ENCODE data around the gene GPR87. TPM values are rescaled to one million over a fixed set of nuclear protein-coding genes. Genes with fewer than 3 reads are reported as not detected.

The GPR87 gene
- total RNA-seq, 2 donors from 2014 or later, result not detected

DNA sequence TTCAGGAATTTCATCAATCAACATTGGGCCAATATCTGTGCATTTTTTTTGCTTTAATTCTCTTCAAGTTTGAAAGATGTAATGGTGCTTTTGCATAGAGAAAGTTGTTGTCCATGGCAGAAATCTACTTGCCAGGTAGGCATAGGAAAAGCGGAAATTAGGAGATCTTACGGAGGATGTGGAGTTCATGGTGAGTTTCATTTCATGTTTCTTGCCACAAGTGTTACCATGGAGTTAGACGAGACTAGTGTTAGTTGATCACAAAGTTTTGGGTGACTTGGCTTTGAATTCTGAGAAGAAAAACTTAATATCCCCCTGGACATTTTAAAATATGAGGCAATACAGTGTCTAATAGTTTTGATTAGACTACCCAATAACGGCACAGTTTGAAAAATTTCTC lies 13.8 kb upstream of the GPR87 start:
- no peak for TF ChIP-seq CTCF (conservative IDR thresholded peaks at IDR 0.05)
- Histone ChIP-seq H3K27me3 (ENCODE audit: control insufficient read depth, insufficient read depth, low read length, poor library complexity, severe bottlenecking) (no peaks in the 10 kb centered on the region), H3K27ac (ENCODE audit: low read depth, low read length) (no peak overlapping the region), H3K9me3 (ENCODE audit: control insufficient read depth, low read length) (no peaks in the 10 kb centered on the region), H3K4me1 (ENCODE audit: control insufficient read depth, insufficient read depth, low read length) (no peaks in the 10 kb centered on the region), H3K4me3 (ENCODE audit: low read length) (no peak overlapping the region), H3K36me3 (ENCODE audit: control insufficient read depth, insufficient read depth, low read length) (no peaks in the 10 kb centered on the region), H3K9ac (ENCODE audit: extremely low read depth, low read length, poor library complexity, severe bottlenecking) (no peak overlapping the region)
- H3K4me1 Mint-ChIP-seq, result no peaks in the 10 kb centered on the region
- no peak overlapping the region for H3K27ac Mint-ChIP-seq
- no peaks in the 10 kb centered on the region for H3K36me3 Mint-ChIP-seq (ENCODE audit: low read depth)
- DNase-seq, result no peak
- no peak overlapping the region for H3K4me3 Mint-ChIP-seq
- H3K9me3 Mint-ChIP-seq, result no peaks in the 10 kb centered on the region
- WGBS, 2 experiments (ENCODE audit: insufficient coverage in 1 of 2, insufficient read length in 1 of 2), result 79 to 100% methylated on average over 2 to 4 of the region's 4 CpGs
- H3K27me3 Mint-ChIP-seq (ENCODE audit: insufficient read depth), result no peaks in the 10 kb centered on the region

- H3K36me3 ChIP-seq (ENCODE audit: control insufficient read depth, insufficient read depth, low read length), result no peaks in the 10 kb centered on the region
- H3K4me1 Mint-ChIP-seq, result no peaks in the 10 kb centered on the region
- H3K9ac ChIP-seq (ENCODE audit: extremely low read depth, low read length, poor library complexity, severe bottlenecking), result no peak within 1 kb of the TSS
- 86% methylated on average over 1 of the region's 1 CpG; no CpG with 5 or more reads in 1 of the 2 experiments for WGBS, 2 experiments (ENCODE audit: insufficient coverage in 1 of 2, insufficient read length in 1 of 2)
- H3K4me1 ChIP-seq (ENCODE audit: control insufficient read depth, insufficient read depth, low read length), result no peaks in the 10 kb centered on the region
- no peak for TF ChIP-seq CTCF (conservative IDR thresholded peaks at IDR 0.05)
- H3K36me3 Mint-ChIP-seq (ENCODE audit: low read depth), result no peaks in the 10 kb centered on the region
- no peaks in the 10 kb centered on the region for H3K9me3 Mint-ChIP-seq
- H3K27ac ChIP-seq (ENCODE audit: low read depth, low read length), result no peak within 1 kb of the TSS
- H3K27me3 Mint-ChIP-seq (ENCODE audit: insufficient read depth), result no peaks in the 10 kb centered on the region
- H3K9me3 ChIP-seq (ENCODE audit: control insufficient read depth, low read length), result no peaks in the 10 kb centered on the region
- no peak for DNase-seq
- H3K27me3 ChIP-seq (ENCODE audit: control insufficient read depth, insufficient read depth, low read length, poor library complexity, severe bottlenecking), result no peaks in the 10 kb centered on the region
- H3K4me3 ChIP-seq (ENCODE audit: low read length), result no peak within 1 kb of the TSS
- no peak within 1 kb of the TSS for H3K27ac Mint-ChIP-seq
- H3K4me3 Mint-ChIP-seq, result no peak within 1 kb of the TSS
Measured at GRCh38 chr3:151329363-151329762, 12.7 kb upstream of the GPR87 start, which contains the start of gene P2RY13. Gene P2RY13, minus strand, starts transcription at chr3:151329549. Its CDS starts 21 bp downstream, at chr3:151329528.

- no peak overlapping the region for H3K4me3 ChIP-seq (ENCODE audit: low read length)
- Mint-ChIP-seq H3K27ac (no peak overlapping the region), H3K27me3 (ENCODE audit: insufficient read depth) (no peaks in the 10 kb centered on the region), H3K36me3 (ENCODE audit: low read depth) (no peaks in the 10 kb centered on the region), H3K4me3 (no peak overlapping the region), H3K4me1 (no peaks in the 10 kb centered on the region), H3K9me3 (no peaks in the 10 kb centered on the region)
- no peak overlapping the region for H3K9ac ChIP-seq (ENCODE audit: extremely low read depth, low read length, poor library complexity, severe bottlenecking)
- no peaks in the 10 kb centered on the region for H3K4me1 ChIP-seq (ENCODE audit: control insufficient read depth, insufficient read depth, low read length)
- 85 to 97% methylated on average over 8 to 10 of the region's 10 CpGs for whole genome bisulfite sequencing, 2 experiments (ENCODE audit: insufficient coverage in 1 of 2, insufficient read length in 1 of 2)
- TF ChIP-seq CTCF (conservative IDR thresholded peaks at IDR 0.05), result no peak
- no peaks in the 10 kb centered on the region for H3K36me3 ChIP-seq (ENCODE audit: control insufficient read depth, insufficient read depth, low read length)
- no peak for DNase-seq
- H3K27ac ChIP-seq (ENCODE audit: low read depth, low read length), result no peak overlapping the region
- H3K9me3 ChIP-seq (ENCODE audit: control insufficient read depth, low read length), result no peaks in the 10 kb centered on the region
- H3K27me3 ChIP-seq (ENCODE audit: control insufficient read depth, insufficient read depth, low read length, poor library complexity, severe bottlenecking), result no peaks in the 10 kb centered on the region
Measured at GRCh38 chr3:151328298-151328995, 11.8 kb upstream of the GPR87 start.

Measured in endodermal cell (in vitro differentiated cells).